Measurements from ENCODE around the gene CHRD. TPM values are rescaled to one million over a fixed set of nuclear protein-coding genes. Genes with fewer than 3 reads are reported as not detected.

CHRD gene
- total and polyA plus RNA-seq, 10 of the 15 experiments (the other 5 are each of a cell fraction or from before 2014, with no cell fraction given), result not detected

DNA sequence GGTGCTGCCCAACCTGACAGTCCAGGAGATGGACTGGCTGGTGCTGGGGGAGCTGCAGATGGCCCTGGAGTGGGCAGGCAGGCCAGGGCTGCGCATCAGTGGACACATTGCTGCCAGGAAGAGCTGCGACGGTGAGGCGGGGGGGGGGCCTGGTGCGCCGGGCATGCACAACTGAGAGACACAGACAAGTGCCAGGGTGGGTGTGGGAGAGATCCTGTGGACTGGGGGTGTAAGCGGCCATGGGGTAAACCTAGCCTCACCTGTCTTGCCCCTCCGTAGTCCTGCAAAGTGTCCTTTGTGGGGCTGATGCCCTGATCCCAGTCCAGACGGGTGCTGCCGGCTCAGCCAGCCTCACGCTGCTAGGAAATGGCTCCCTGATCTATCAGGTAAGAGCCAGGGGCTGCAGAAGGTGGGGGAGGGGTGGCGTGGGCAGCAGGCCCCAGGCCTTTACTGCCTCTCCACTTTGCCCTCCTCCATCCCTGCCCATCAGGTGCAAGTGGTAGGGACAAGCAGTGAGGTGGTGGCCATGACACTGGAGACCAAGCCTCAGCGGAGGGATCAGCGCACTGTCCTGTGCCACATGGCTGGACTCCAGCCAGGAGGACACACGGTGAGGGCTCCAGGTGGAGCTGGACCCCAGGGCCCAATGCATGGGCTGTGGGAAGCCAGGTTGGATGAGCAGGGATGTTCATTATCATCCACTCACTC lies 3.3 kb downstream of the CHRD start:
- TF ChIP-seq ZNF24 (IDR thresholded peaks at IDR 0.05) (no peak), RAD51 (IDR thresholded peaks at IDR 0.05) (no peak), CEBPB (IDR thresholded peaks at IDR 0.05; ENCODE audit: borderline replicate concordance in 1 of 2, low read depth in 2 of 2, low read length in 2 of 2) (no peak), SP1 (IDR thresholded peaks at IDR 0.05; ENCODE audit: low read depth, low read length) (no peak), JUND (IDR thresholded peaks at IDR 0.05; ENCODE audit: low read depth, low read length) (no peak), MYB (IDR thresholded peaks at IDR 0.05; ENCODE audit: borderline replicate concordance, low read depth, low read length) (no peak), BCL11A (IDR thresholded peaks at IDR 0.05; ENCODE audit: low read depth, low read length) (no peak), MTA3 (IDR thresholded peaks at IDR 0.05; ENCODE audit: borderline replicate concordance, low read length) (no peak)
- Histone ChIP-seq H3K27ac (ENCODE audit: control insufficient read depth, insufficient read depth) (no peak overlapping the region), H3K36me3 (ENCODE audit: control insufficient read depth in 2 of 2, insufficient read depth in 2 of 2, low read length in 1 of 2) (no peaks in the 10 kb centered on the region), H3K9me3 (replicated peaks; ENCODE audit: control insufficient read depth, insufficient read depth, low read length) (no peaks in the 10 kb centered on the region), H3K4me1 (ENCODE audit: control insufficient read depth, insufficient read depth, low read length) (no peaks in the 10 kb centered on the region), H3K27me3 (replicated peaks in 1 of 2; ENCODE audit: control insufficient read depth in 2 of 2, insufficient read depth in 2 of 2, low read length in 1 of 2) (peaks cover 15 to 17% of the 10 kb centered on the region in 2 experiments), H3K4me3 (no peak overlapping the region), H4K20me1 (ENCODE audit: control insufficient read depth, insufficient read depth) (no peaks in the 10 kb centered on the region), H3K4me2 (ENCODE audit: control insufficient read depth, insufficient read depth) (no peak overlapping the region), H3K9ac (ENCODE audit: control insufficient read depth, insufficient read depth, low read length) (no peak overlapping the region), H2AFZ (ENCODE audit: control insufficient read depth, low read depth, low read length) (no peak overlapping the region), H3K79me2 (ENCODE audit: control insufficient read depth, insufficient read depth, low read length) (no peaks in the 10 kb centered on the region)
- ATAC-seq, result no peak
- ChIA-PET CTCF (no interaction called here), POLR2A (no interaction called here), RAD21 (ENCODE audit: unreplicated experiment) (no interaction called here), SMC1A (ENCODE audit: uncharacterized antibody, unreplicated experiment) (interaction anchor here (1.1 kb wide), 1 partner anchor 12 kb away, joined by 3 read pairs; no protein-coding TSS in a partner anchor)
- intact Hi-C loops (cut with micrococcal nuclease; ENCODE audit: unreplicated experiment) (no loop called here), in situ Hi-C loops (cut with MboI) (no loop called here)
- no peak for FAIRE-seq
- BruUV-seq (replicated peaks), result no TSS peak
- no peak for DNase-seq (ENCODE audit: low read depth, low spot score)
- 33% methylated on average over 15 of the region's 15 CpGs for WGBS (ENCODE audit: insufficient coverage, insufficient replicate concordance, low lambda C conversion rate, missing lambda C conversion rate)

GRCh38 chr3:184384342-184384741 lies 4.5 kb downstream of the CHRD start:
- WGBS (ENCODE audit: insufficient coverage, insufficient replicate concordance, low lambda C conversion rate, missing lambda C conversion rate), result 13% methylated on average over 9 of the region's 9 CpGs
- ChIA-PET POLR2A (no interaction called here), RAD21 (ENCODE audit: unreplicated experiment) (no interaction called here)
- no peak for TF ChIP-seq NKRF (conservative IDR thresholded peaks at IDR 0.05)
- TF ChIP-seq NR2C2 (IDR thresholded peaks at IDR 0.05; ENCODE audit: borderline replicate concordance, control insufficient read depth, insufficient read length, low read depth), result no peak
- TF ChIP-seq, protein P1, sequence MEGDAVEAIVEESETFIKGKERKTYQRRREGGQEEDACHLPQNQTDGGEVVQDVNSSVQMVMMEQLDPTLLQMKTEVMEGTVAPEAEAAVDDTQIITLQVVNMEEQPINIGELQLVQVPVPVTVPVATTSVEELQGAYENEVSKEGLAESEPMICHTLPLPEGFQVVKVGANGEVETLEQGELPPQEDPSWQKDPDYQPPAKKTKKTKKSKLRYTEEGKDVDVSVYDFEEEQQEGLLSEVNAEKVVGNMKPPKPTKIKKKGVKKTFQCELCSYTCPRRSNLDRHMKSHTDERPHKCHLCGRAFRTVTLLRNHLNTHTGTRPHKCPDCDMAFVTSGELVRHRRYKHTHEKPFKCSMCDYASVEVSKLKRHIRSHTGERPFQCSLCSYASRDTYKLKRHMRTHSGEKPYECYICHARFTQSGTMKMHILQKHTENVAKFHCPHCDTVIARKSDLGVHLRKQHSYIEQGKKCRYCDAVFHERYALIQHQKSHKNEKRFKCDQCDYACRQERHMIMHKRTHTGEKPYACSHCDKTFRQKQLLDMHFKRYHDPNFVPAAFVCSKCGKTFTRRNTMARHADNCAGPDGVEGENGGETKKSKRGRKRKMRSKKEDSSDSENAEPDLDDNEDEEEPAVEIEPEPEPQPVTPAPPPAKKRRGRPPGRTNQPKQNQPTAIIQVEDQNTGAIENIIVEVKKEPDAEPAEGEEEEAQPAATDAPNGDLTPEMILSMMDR (IDR thresholded peaks at IDR 0.05 in 2 of 3, conservative IDR thresholded peaks at IDR 0.05 in 1 of 3; ENCODE audit: control insufficient read depth in 2 of 3, extremely low read depth in 1 of 3, insufficient read depth in 1 of 3, low read depth in 3 of 3, low read length in 3 of 3), result no peak
- TF ChIP-seq FOXM1 (IDR thresholded peaks at IDR 0.05; ENCODE audit: low read depth, low read length), result no peak

More at GRCh38 chr3:184384342-184384741, 4.5 kb downstream of the CHRD start:
- Histone ChIP-seq H4K20me1 (ENCODE audit: control insufficient read depth, insufficient read depth) (no peaks in the 10 kb centered on the region), H3K4me3 (no peak overlapping the region), H3K79me2 (ENCODE audit: control insufficient read depth, insufficient read depth, low read length) (no peaks in the 10 kb centered on the region), H3K36me3 (ENCODE audit: control insufficient read depth in 2 of 2, insufficient read depth in 2 of 2, low read length in 1 of 2) (no peaks in the 10 kb centered on the region), H2AFZ (ENCODE audit: control insufficient read depth, low read depth, low read length) (no peak overlapping the region), H3K9me3 (replicated peaks; ENCODE audit: control insufficient read depth, insufficient read depth, low read length) (no peaks in the 10 kb centered on the region), H3K27me3 (replicated peaks in 1 of 2; ENCODE audit: control insufficient read depth in 2 of 2, insufficient read depth in 2 of 2, low read length in 1 of 2) (peaks cover 14 to 17% of the 10 kb centered on the region in 2 experiments), H3K4me2 (ENCODE audit: control insufficient read depth, insufficient read depth) (no peak overlapping the region), H3K27ac (ENCODE audit: control insufficient read depth, insufficient read depth) (no peak overlapping the region), H3K4me1 (ENCODE audit: control insufficient read depth, insufficient read depth, low read length) (no peaks in the 10 kb centered on the region), H3K9ac (ENCODE audit: control insufficient read depth, insufficient read depth, low read length) (no peak overlapping the region)
- FAIRE-seq (no peak), DNase-seq (ENCODE audit: low read depth, low spot score) (no peak), ATAC-seq (no peak)
- ChIA-PET SMC1A (ENCODE audit: uncharacterized antibody, unreplicated experiment) (interaction anchor here (1.1 kb wide), 1 partner anchor 13 kb away, joined by 3 read pairs; no protein-coding TSS in a partner anchor), CTCF (interaction anchor here (0.5 to 0.9 kb wide), 2 partner anchors 10 to 81 kb away, joined by 3 to 4 read pairs; no protein-coding TSS in a partner anchor)
- in situ Hi-C loops (cut with MboI), result no loop called here
- intact Hi-C loops (cut with micrococcal nuclease; ENCODE audit: unreplicated experiment), result no loop called here
- BruUV-seq (replicated peaks), result no TSS peak

Measured in GM12878 (cell line).